Endodermal cell (in vitro differentiated cells): ENCODE results near the gene TBX1. TPM values are rescaled to one million over a fixed set of nuclear protein-coding genes. Genes with fewer than 3 reads are reported as not detected.

Source experiments
- DNase-seq: peaks from one replicate; pipeline ENCODE4 v3.0.0-alpha.2; 2017
- H3K27ac ChIP-seq: 2 replicates; pipeline ENCODE4 v1.5.1; 2013; ENCODE audit warnings: mild to moderate bottlenecking, low read depth, low read length, moderate library complexity
- H3K27me3 ChIP-seq: 2 replicates; pipeline ENCODE4 v1.6.1; 2013; ENCODE audit warnings: mild to moderate bottlenecking, low read length, moderate library complexity; ENCODE audit not compliant: insufficient read depth, control insufficient read depth, poor library complexity, severe bottlenecking
- H3K36me3 ChIP-seq: 2 replicates; pipeline ENCODE4 v1.7.0; 2013; ENCODE audit warnings: mild to moderate bottlenecking, low read length, moderate library complexity; ENCODE audit not compliant: control insufficient read depth, insufficient read depth
- H3K4me1 ChIP-seq: one replicate; pipeline ENCODE4 v1.7.0; 2013; ENCODE audit warnings: low read length; ENCODE audit not compliant: control insufficient read depth, insufficient read depth
- H3K4me3 ChIP-seq: 2 replicates; pipeline ENCODE4 v1.5.1; 2013; ENCODE audit warnings: mild to moderate bottlenecking, low read length, moderate library complexity
- H3K9ac ChIP-seq: 2 replicates; pipeline ENCODE4 v1.6.1; 2013; ENCODE audit warnings: mild to moderate bottlenecking, low read length, moderate library complexity; ENCODE audit not compliant: poor library complexity, severe bottlenecking; ENCODE audit errors: extremely low read depth
- H3K9me3 ChIP-seq: 2 replicates; pipeline ENCODE4 v1.6.1; 2013; ENCODE audit warnings: mild to moderate bottlenecking, low read length, moderate library complexity; ENCODE audit not compliant: control insufficient read depth
- H3K27ac Mint-ChIP-seq: 2 replicates; pipeline ENCODE4 v1.8.0; 2020; ENCODE audit warnings: mixed read lengths
- H3K27me3 Mint-ChIP-seq: 2 replicates; pipeline ENCODE4 v1.8.0; 2021; ENCODE audit warnings: mild to moderate bottlenecking, mixed read lengths; ENCODE audit not compliant: insufficient read depth
- H3K36me3 Mint-ChIP-seq: 2 replicates; pipeline ENCODE4 v1.8.0; 2020; ENCODE audit warnings: low read depth, mixed read lengths
- H3K4me1 Mint-ChIP-seq: 2 replicates; pipeline ENCODE4 v1.8.0; 2020; ENCODE audit warnings: mixed read lengths
- H3K4me3 Mint-ChIP-seq: 2 replicates; pipeline ENCODE4 v1.8.0; 2020; ENCODE audit warnings: mild to moderate bottlenecking, moderate library complexity, mixed read lengths
- H3K9me3 Mint-ChIP-seq: 2 replicates; pipeline ENCODE4 v1.8.0; 2020; ENCODE audit warnings: mild to moderate bottlenecking, mixed read lengths
- CTCF ChIP-seq: fragments of 200-600 bp; sonication (generic); conservative IDR thresholded peaks from 2 replicates; pipeline ENCODE4 v1.5.0; 2021; ENCODE audit warnings: antibody characterized with exemption, mild to moderate bottlenecking
- WGBS, 2 experiments: methylation state at CpG; one replicate each; pipeline versions ENCODE4 v1.1.5 to v1.1.7; 2013; ENCODE audit warnings: missing lambda C conversion rate in 2 of 2, mixed read lengths in 1 of 2; ENCODE audit not compliant: insufficient coverage in 1 of 2, insufficient read length in 1 of 2; 5-methylcytosine and 5-hydroxymethylcytosine counted together
- total RNA-seq, 2 donors: library from RNA; stranded (reverse); fragmentation: NEBNext Ultra II Directional in 1 of 2; extraction: Animal tissue kit (Norgen Biotek cat#: 25700) in 1 of 2; gene quantifications; 2 replicates in 1 of 2; 3 replicates in 1 of 2; pipeline ENCODE4 v1.2.1, GENCODE V29; 2021

Gene TBX1
- total RNA-seq, 2 donors from 2014 or later: 1.3 TPM; not detected in 1

- H3K4me3 Mint-ChIP-seq: no peak overlapping the region
- no peaks in the 10 kb centered on the region for H3K4me1 Mint-ChIP-seq
- no peaks in the 10 kb centered on the region for H3K36me3 Mint-ChIP-seq
- DNase-seq: no peak
- Histone ChIP-seq H3K9ac (no peak overlapping the region), H3K4me3 (no peak overlapping the region), H3K27ac (no peak overlapping the region), H3K9me3 (no peaks in the 10 kb centered on the region), H3K36me3 (no peaks in the 10 kb centered on the region), H3K27me3 (no peaks in the 10 kb centered on the region), H3K4me1 (no peaks in the 10 kb centered on the region)
- H3K27ac Mint-ChIP-seq: no peak overlapping the region
- no peaks in the 10 kb centered on the region for H3K9me3 Mint-ChIP-seq
- WGBS, 2 experiments: 95 to 96% methylated on average over 23 to 33 of the region's 33 CpGs
- no peak for TF ChIP-seq CTCF
- peaks cover 1% of the 10 kb centered on the region for H3K27me3 Mint-ChIP-seq
Observed at GRCh38 chr22:19784384-19785175, 24.0 kb downstream of the TBX1 start.

DNA sequence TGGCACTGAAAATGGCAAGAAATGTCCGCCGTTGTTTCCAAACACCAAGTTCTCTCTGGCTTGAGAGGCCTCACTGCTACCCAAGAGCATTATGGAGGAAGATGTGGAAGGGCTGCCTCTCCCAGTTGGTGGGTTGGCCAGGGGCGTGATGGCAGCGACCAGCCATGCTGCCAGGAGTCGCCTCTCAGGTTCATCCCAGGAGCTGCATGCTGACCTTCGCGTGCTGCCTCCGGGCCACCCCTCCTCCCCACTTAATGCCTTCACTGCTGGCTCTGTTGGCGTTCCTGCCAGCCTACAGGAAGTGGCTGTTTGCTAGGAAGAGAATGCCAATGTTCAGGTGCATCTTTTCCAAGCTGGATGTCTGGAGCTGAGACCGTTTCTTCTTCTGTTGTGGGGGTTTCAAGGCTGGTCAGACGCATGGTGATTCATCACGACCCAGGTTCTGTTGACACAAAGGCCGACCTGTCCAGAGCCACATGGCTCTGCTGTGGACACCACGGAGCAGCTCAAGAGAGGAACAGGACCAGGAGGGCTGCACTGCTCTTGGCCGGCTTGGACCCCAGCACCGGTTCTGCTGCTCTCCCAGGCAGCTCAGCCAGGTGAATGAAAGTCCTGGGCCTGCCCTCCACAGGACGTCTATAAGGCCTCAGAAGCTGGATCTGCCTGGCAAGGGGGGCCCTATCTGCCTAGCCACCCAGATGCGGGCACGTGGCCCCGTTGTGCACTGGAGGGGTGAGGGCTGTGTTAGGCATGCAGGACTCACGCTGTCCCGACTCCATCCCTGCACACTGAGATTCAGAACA, 25.1 kb downstream of the TBX1 start:
- TF ChIP-seq CTCF: no peak
- DNase-seq: no peak
- Histone ChIP-seq H3K36me3 (no peaks in the 10 kb centered on the region), H3K9ac (no peak overlapping the region), H3K27ac (no peak overlapping the region), H3K4me3 (no peak overlapping the region), H3K4me1 (no peaks in the 10 kb centered on the region), H3K27me3 (no peaks in the 10 kb centered on the region), H3K9me3 (no peaks in the 10 kb centered on the region)
- Mint-ChIP-seq H3K27me3 (no peaks in the 10 kb centered on the region), H3K4me1 (no peaks in the 10 kb centered on the region), H3K9me3 (no peaks in the 10 kb centered on the region), H3K4me3 (no peak overlapping the region), H3K36me3 (no peaks in the 10 kb centered on the region), H3K27ac (no peak overlapping the region)
- WGBS, 2 experiments: 90 to 91% methylated on average over 17 to 22 of the region's 22 CpGs

DNA sequence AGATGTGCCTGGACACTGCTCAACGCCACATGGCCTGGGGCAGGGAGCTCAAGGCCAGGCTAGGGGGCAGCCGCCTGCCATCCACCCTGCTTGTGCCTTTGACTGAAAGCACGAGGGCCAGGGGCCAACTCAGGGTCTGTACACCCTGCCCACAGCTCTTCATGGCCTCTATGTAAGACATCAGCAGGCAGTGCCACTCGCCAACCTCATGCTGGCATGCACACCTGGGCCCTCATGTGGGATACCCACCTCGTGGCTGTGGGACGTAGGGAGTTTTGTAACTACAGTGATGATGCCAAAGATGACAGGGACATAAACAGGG, 25.6 kb downstream of the TBX1 start:
- Histone ChIP-seq H3K4me1 (no peaks in the 10 kb centered on the region), H3K27me3 (no peaks in the 10 kb centered on the region), H3K36me3 (no peaks in the 10 kb centered on the region), H3K9me3 (no peaks in the 10 kb centered on the region), H3K4me3 (no peak overlapping the region), H3K9ac (no peak overlapping the region), H3K27ac (no peak overlapping the region)
- no peak for TF ChIP-seq CTCF
- no peak overlapping the region for H3K4me3 Mint-ChIP-seq
- no peak for DNase-seq
- H3K36me3 Mint-ChIP-seq: no peaks in the 10 kb centered on the region
- no peak overlapping the region for H3K27ac Mint-ChIP-seq
- no peaks in the 10 kb centered on the region for H3K27me3 Mint-ChIP-seq
- 89 to 95% methylated on average over 4 to 6 of the region's 6 CpGs for WGBS, 2 experiments
- H3K9me3 Mint-ChIP-seq: no peaks in the 10 kb centered on the region
- no peaks in the 10 kb centered on the region for H3K4me1 Mint-ChIP-seq
